Stomach (tissue), 4 donors: Measurements from ENCODE around the gene NOS1.

Experiments
- CTCF ChIP-seq, 7 experiments: fragments of 450-650 bp in 4 of 7; fragments of 200-600 bp in 3 of 7; sonication (generic) in 3 of 7; IDR thresholded peaks; one replicate each; pipeline ENCODE4 v1.5.1; 2016 to 2019; ENCODE audit warnings: antibody characterized with exemption in 7 of 7, control low read depth in 2 of 7, mild to moderate bottlenecking in 1 of 7
- EP300 ChIP-seq: sonication (generic); formaldehyde crosslinking; IDR thresholded peaks from one replicate; pipeline ENCODE4 v1.6.1; 2017; ENCODE audit warnings: antibody characterized with exemption
- POLR2A ChIP-seq, 4 donors: fragments of 450-650 bp; IDR thresholded peaks; one replicate each; pipeline ENCODE4 v1.6.1; 2016; ENCODE audit warnings: antibody characterized with exemption in 4 of 4, control low read depth in 2 of 4, mild to moderate bottlenecking in 1 of 4, moderate library complexity in 1 of 4

DNA sequence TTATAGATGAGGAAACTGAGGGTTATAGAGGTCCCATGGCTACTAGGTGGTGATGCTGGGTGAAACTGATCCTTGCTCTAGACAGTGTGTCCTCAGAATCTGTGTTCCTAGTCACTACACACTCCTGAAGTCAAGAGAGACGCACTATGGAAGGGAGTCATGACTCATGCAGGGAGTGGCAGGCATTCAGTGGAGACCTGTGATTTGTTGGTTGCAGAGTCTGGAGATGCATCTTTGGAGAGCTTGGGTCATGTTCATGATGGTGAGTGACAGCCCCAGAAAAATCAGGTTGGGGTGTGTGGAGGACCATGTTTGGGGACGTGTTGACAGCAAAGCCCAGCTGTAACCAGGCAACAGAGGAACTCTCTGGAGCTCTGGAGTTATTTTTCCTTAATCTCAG lies 133.2 kb downstream of the NOS1 start:
- TF ChIP-seq CTCF (IDR thresholded peaks at IDR 0.05) (no peak), EP300 (no peak), POLR2A (IDR thresholded peaks at IDR 0.05) (no peak)
